GM10266 (cell line): Measurements from ENCODE around the gene PLCH2.

Experiments
- DNase-seq: peaks from one replicate; pipeline ENCODE4 v3.0.0; 2012; ENCODE audit errors: extremely low spot score
- TF ChIP-seq, protein P1 (sequence below): IDR thresholded peaks from 2 replicates; pipeline ENCODE4 v1.5.1; 2012; ENCODE audit warnings: mild to moderate bottlenecking, low read depth; ENCODE audit not compliant: control insufficient read depth, insufficient read depth; ENCODE audit errors: missing control alignments

PLCH2 gene

DNA sequence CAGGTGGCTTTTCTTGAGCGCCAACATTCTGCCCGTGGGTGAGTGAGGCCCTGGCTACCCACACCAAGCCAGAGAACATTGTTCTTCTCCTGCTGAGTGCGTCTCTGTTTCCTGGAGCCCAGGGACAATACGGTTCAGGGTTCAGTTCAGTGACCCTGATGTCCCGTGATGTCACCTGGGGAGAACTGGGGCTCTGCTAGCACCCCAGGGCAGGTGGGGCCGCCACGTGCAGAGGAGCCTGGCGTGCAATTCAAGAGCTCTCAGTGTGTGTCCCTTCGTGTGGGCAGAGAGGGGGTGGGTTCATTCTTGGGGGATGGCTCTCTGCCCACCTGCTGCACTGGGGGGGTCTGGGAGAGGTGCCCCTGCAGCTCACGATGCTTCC lies 45.5 kb upstream of the PLCH2 start:
- no peak for DNase-seq
- TF ChIP-seq, protein P1, sequence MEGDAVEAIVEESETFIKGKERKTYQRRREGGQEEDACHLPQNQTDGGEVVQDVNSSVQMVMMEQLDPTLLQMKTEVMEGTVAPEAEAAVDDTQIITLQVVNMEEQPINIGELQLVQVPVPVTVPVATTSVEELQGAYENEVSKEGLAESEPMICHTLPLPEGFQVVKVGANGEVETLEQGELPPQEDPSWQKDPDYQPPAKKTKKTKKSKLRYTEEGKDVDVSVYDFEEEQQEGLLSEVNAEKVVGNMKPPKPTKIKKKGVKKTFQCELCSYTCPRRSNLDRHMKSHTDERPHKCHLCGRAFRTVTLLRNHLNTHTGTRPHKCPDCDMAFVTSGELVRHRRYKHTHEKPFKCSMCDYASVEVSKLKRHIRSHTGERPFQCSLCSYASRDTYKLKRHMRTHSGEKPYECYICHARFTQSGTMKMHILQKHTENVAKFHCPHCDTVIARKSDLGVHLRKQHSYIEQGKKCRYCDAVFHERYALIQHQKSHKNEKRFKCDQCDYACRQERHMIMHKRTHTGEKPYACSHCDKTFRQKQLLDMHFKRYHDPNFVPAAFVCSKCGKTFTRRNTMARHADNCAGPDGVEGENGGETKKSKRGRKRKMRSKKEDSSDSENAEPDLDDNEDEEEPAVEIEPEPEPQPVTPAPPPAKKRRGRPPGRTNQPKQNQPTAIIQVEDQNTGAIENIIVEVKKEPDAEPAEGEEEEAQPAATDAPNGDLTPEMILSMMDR, result no peak

DNA sequence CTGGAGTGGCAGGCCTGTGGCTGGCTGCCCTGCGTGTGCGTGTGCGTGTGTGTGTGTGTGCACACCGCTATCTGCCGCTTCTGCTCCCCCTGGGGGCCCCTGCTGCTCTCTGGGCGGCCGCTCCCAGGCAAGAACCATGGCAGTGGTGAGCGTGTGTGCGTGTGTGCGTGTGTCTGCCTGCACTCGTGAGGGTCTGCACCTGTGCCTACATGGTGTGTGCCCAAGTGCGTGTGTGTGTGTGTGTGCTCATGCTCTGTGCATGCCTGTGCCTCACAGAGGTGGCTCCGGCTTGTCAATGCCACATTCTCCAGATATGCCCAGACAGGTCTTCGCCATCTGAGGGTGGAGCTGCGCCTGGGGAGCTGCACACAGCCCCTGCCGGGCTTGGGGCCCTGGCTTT lies 45.0 kb upstream of the PLCH2 start:
- TF ChIP-seq, protein P1, result no peak
- DNase-seq, result no peak

DNA sequence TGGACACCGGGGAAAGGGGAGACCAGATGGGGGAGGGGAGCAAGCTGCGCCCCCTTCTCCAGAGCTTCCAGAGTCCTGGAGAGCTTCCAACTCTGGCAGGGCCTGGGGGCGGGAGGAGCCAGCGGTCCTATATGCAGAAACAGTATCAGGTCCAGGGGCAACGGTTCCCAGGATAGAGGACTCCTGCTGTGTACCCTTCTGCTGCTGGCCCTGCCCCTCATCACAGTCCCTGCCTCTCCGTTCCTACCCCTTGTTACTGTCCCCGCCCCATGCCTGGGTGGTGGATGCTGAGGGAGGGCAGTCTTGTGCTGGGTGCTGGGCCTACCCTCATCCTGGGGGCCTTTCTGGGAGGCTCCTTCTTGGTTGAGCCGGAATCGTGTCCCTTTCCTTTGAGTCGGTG lies 44.6 kb upstream of the PLCH2 start:
- TF ChIP-seq, protein P1, result no peak

DNA sequence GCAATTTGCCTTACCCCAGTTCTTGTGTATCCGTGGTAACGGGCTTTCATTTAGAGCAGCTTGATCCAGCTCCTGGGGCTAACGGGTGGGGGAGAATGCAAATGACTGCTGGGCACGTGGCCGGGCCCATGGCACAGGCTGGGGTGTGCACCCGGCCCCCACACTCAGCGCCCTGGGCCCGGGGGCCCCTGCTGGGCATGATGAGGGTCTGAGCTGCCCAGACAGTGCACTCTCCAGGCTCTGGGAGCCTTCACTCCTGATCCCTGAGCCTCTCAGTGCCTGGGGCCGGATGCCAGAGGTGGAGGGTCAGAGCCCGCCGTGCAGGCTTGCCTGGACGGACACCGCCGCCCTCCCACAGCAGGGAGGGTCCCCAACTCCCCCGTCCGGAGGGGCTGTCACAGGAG lies 43.6 kb upstream of the PLCH2 start:
- TF ChIP-seq, protein P1, result no peak
- no peak for DNase-seq

More for the DNA sequence above, 44.6 kb upstream of the PLCH2 start:
- no peak for DNase-seq

DNA sequence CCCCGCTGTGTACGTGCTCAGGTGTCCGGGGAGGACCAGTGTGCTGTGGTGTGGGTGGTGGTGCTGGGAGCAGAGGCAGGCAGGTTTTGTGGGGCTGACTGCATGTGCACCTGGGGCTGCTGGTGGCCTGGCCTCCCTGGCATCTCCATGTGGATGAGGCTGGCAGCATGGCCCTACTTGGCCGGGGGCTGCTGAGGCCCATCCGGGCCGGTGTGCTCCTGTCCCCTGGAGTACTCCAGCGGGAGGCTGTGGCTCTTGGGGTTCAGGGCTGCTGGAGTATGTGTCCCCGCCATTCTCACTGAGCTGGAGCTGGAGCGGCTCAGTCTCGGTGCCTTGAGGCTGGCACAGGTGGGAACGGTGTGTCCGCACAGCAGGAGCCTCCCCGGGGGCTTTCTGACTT lies 42.9 kb upstream of the PLCH2 start:
- TF ChIP-seq, protein P1, result no peak
- DNase-seq, result no peak

DNA sequence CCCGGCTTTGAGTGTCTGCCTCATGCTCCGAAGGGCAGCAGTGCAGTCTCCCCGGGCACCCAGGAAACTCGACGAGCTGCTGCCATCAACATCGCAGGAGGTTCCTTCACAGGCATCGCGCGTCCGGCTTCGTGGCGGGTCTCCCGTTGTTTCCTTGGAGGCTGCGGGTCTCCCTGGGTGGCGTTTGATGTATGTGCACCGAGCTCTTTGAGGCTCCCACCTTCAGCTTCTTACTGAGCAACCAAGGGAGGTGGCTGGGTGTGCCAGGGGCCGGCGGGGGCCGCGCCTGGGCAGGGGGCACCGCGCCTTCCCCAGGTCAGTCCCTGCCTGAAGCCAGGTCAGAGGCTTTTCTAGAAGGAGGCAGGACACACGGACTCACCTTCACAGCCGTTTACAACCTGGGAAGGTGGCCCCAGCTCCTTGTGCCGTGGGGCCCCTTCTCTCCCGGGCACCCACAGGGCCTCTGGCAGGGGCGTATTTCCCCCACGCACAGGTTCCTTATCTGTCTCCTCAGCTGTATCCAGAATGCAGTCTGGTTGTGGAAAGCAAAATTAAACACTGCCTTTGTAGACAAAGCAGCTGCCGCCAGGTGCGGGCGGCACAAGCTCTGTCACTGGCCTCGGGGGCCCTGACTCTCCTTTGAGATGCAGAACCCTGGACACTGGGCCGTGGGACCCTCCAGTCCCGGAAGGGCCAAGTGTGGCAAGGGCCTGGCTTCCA lies 42.0 kb upstream of the PLCH2 start:
- TF ChIP-seq, protein P1, result no peak
- no peak for DNase-seq

DNA sequence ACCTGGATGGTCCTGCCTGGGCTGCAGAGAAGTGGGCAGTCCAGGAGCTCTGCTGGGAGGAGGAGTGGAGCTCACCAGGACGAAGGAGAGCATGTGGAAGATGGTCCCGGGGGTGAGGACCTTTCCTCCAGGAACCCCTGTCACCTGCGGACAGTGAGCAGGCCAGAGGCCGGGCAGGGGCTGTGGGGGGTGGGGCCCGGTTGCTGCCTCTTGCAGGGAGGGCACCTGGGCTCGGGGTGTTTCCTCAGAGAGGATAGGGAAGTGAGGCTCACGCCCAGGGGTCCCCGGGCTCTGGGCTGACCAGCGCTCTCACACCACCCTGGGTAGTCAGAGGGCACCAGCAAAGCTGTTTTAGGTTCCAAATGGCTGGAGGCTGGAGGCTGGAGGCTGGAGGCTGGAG lies 41.0 kb upstream of the PLCH2 start:
- TF ChIP-seq, protein P1, result no peak
- no peak for DNase-seq
